K562 (cell line): ENCODE results near the gene TBC1D2. TPM values are rescaled to one million over a fixed set of nuclear protein-coding genes. Genes with fewer than 3 reads are reported as not detected.

Source experiments
- ETV6 ChIP-seq, 3 experiments: fragments of 150-350 bp in 1 of 3; sonication (generic) in 1 of 3; formaldehyde crosslinking in 1 of 3; IDR thresholded peaks; 2 replicates each; pipeline versions ENCODE4 v1.6.1 to v1.8.0; 2014 to 2022; ENCODE audit warnings: borderline replicate concordance in 2 of 3, low read depth in 2 of 3, antibody characterized with exemption in 1 of 3, low read length in 1 of 3, mild to moderate bottlenecking in 1 of 3, missing genetic modification reagents in 1 of 3
- FIP1L1 ChIP-seq: fragments of 200-400 bp; formaldehyde crosslinking; IDR thresholded peaks from 2 replicates; pipeline ENCODE4 v1.6.1; 2018; ENCODE audit warnings: mild to moderate bottlenecking, low read depth, low read length; ENCODE audit not compliant: poor library complexity, severe bottlenecking
- FOXK1 ChIP-seq: sonication (generic); formaldehyde crosslinking; IDR thresholded peaks from 2 replicates; pipeline ENCODE4 v1.8.0; 2022; ENCODE audit warnings: missing genetic modification reagents, mild to moderate bottlenecking, borderline replicate concordance
- GATAD2A ChIP-seq: fragments of 450-650 bp; IDR thresholded peaks from 2 replicates; pipeline ENCODE4 v1.6.1; 2017
- MXI1 ChIP-seq: IDR thresholded peaks from 2 replicates; pipeline ENCODE4 v1.6.1; 2011; ENCODE audit warnings: low read depth, mild to moderate bottlenecking, improper control_type of control experiment, low read length
- RBFOX2 ChIP-seq: fragments of 200-400 bp; formaldehyde crosslinking; IDR thresholded peaks from 2 replicates; pipeline ENCODE4 v1.6.1; 2017; ENCODE audit warnings: low read depth, mild to moderate bottlenecking, low read length, moderate library complexity
- TBP ChIP-seq: optimal IDR thresholded peaks from 2 replicates; pipeline ENCODE3; 2011; ENCODE audit warnings: low read depth, low read length, improper control_type of control experiment
- ZKSCAN1 ChIP-seq: fragments of 150-350 bp; IDR thresholded peaks from 2 replicates; pipeline ENCODE4 v1.6.1; 2016; ENCODE audit warnings: low read depth, low read length
- ZNF133 ChIP-seq: fragments of 250-450 bp; sonication (Bioruptor Pico); IDR thresholded peaks from 2 replicates; pipeline ENCODE4 v1.4.0; 2020; ENCODE audit warnings: mild to moderate bottlenecking
- ZNF707 ChIP-seq: fragments of 250-450 bp; sonication (Bioruptor Pico); conservative IDR thresholded peaks from 2 replicates; pipeline ENCODE4 v1.8.0; 2022; ENCODE audit warnings: inconsistent platforms, mild to moderate bottlenecking, moderate library complexity
- polyA plus RNA-seq, 8 experiments: library from polyadenylated mRNA; depleted of rRNA in 4 of 8; stranded (reverse) in 5 of 8; unstranded in 3 of 8; fragments of >200 nt; fragmentation: Nextera tagmentation in 2 of 8; fragmentation: Illumina TruSeq in 1 of 8; extraction: Ambion mirVana in 2 of 8; extraction: Trizol in 1 of 8; gene quantifications; 2 replicates each; pipeline versions ENCODE4 v1.2.1 to v1.2.3, GENCODE V29; 2011 to 2014; ENCODE audit warnings: inconsistent platforms in 1 of 8, missing spikeins in 1 of 8
- total RNA-seq, 7 experiments: library from RNA; depleted of rRNA in 6 of 7; stranded (reverse); fragments of >200 nt in 6 of 7; fragmentation: Illumina TruSeq in 2 of 7; extraction: Trizol in 2 of 7; gene quantifications; 2 replicates each; pipeline versions ENCODE4 v1.2.1 to v1.2.3, GENCODE V29; 2011 to 2021; ENCODE audit warnings: low replicate concordance in 1 of 7
- TF ChIP-seq, protein P1 (sequence below): sonication (generic); formaldehyde crosslinking; IDR thresholded peaks from 2 replicates; pipeline ENCODE4 v1.8.0; 2022; ENCODE audit warnings: mild to moderate bottlenecking, low read depth, missing genetic modification reagents
- TF ChIP-seq, protein P2 (sequence below), 2 experiments: fragments of 450-650 bp; conservative IDR thresholded peaks; 2 replicates each; pipeline ENCODE4 v1.6.1; 2017; ENCODE audit warnings: mild to moderate bottlenecking in 2 of 2, moderate library complexity in 2 of 2
- TF ChIP-seq, protein P3 (sequence below), 2 experiments: IDR thresholded peaks; 2 replicates each; pipeline ENCODE4 v1.6.1; 2012; ENCODE audit warnings: improper control_type of control experiment in 2 of 2, low read depth in 2 of 2, low read length in 2 of 2, borderline replicate concordance in 1 of 2
- TF ChIP-seq, protein P4 (sequence below): sonication (generic); formaldehyde crosslinking; IDR thresholded peaks from 2 replicates; pipeline ENCODE4 v1.9.0; 2022; ENCODE audit warnings: mild to moderate bottlenecking, missing genetic modification reagents
- TF ChIP-seq, protein P5 (sequence below), 2 experiments: fragments of 250-450 bp in 1 of 2; fragments of 450-650 bp in 1 of 2; sonication (Bioruptor Pico) in 1 of 2; IDR thresholded peaks; 2 replicates each; pipeline versions ENCODE4 v1.6.1 to v1.8.0; 2016 to 2021; ENCODE audit warnings: mild to moderate bottlenecking in 2 of 2, moderate library complexity in 2 of 2, missing compliant biosample characterization in 1 of 2, missing genetic modification characterization in 1 of 2
- TF ChIP-seq, protein P6 (sequence below): fragments of 200-800 bp; sonication (Bioruptor generic); IDR thresholded peaks from 2 replicates; pipeline ENCODE4 v1.6.1; 2017; ENCODE audit warnings: missing genetic modification characterization, missing compliant biosample characterization

The TBC1D2 gene
- total and polyA plus RNA-seq, 9 of the 15 experiments (the other 6 are each of a cell fraction or from before 2014, with no cell fraction given): 0.10 to 7.0 (median 2.5) TPM

DNA sequence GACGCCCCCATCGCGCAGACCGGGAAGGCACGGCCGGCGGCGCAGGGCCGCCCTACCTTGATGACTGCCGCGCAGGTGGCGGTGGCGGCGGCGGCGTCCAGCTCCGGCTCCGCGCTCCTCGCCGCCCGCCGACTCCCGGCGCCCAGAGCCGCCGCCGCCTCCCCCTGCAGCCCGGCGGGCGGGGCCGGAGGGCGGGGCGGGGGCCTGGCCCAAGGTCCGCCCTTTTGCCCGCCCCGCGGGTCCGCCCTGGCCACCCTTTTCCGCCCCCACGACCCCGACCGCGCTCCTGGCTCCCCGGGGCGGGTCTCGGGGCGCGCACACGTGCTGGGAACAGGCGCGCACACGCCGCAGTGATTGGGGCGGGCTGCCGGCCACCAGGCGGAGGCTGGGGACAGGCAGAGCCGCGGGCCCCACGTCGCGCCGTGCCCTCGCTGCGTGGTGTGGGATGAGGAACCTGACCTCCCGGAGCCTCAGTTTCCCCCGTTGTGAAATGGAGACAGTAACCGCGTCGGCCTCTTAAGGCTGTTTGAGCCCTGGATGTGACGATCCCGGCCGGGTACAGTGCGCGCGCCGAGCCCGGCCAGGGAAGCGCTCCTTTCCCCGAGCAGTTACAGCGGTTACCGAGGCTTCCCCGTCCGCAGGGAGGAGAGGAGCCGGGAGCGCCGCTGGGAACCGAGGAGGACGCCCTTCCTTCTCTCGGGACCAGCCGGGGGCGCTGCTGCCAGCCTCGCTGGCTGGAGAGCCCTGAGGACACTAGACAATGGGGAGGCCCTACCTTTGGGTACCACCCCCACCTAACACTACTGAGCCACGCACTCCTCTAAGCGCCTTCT lies 62.7 kb downstream of the TBC1D2 start, which contains the start of gene CORO2A (continued):
- no peak for TF ChIP-seq ZNF133 (CRISPR knock-in tag)
- TF ChIP-seq GATAD2A: peak; percentile 47; the same call in 1 of the 2 replicates
- TF ChIP-seq, protein P1, sequence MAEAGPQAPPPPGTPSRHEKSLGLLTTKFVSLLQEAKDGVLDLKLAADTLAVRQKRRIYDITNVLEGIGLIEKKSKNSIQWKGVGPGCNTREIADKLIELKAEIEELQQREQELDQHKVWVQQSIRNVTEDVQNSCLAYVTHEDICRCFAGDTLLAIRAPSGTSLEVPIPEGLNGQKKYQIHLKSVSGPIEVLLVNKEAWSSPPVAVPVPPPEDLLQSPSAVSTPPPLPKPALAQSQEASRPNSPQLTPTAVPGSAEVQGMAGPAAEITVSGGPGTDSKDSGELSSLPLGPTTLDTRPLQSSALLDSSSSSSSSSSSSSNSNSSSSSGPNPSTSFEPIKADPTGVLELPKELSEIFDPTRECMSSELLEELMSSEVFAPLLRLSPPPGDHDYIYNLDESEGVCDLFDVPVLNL (CRISPR knock-in tag): 0 out of 2 replicates have a peak, but pooled peaks have one; percentile 17
- peak; percentile 8 for TF ChIP-seq FIP1L1
- TF ChIP-seq, protein P2, sequence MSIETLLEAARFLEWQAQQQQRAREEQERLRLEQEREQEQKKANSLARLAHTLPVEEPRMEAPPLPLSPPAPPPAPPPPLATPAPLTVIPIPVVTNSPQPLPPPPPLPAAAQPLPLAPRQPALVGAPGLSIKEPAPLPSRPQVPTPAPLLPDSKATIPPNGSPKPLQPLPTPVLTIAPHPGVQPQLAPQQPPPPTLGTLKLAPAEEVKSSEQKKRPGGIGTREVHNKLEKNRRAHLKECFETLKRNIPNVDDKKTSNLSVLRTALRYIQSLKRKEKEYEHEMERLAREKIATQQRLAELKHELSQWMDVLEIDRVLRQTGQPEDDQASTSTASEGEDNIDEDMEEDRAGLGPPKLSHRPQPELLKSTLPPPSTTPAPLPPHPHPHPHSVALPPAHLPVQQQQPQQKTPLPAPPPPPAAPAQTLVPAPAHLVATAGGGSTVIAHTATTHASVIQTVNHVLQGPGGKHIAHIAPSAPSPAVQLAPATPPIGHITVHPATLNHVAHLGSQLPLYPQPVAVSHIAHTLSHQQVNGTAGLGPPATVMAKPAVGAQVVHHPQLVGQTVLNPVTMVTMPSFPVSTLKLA (conservative IDR thresholded peaks at IDR 0.05): peak; percentile 63 to 87; a peak in 3 of 4 replicates
- TF ChIP-seq ZNF707 (CRISPR knock-in tag): no peak
- peak; percentile 74 for TF ChIP-seq RBFOX2
- TF ChIP-seq, protein P3, sequence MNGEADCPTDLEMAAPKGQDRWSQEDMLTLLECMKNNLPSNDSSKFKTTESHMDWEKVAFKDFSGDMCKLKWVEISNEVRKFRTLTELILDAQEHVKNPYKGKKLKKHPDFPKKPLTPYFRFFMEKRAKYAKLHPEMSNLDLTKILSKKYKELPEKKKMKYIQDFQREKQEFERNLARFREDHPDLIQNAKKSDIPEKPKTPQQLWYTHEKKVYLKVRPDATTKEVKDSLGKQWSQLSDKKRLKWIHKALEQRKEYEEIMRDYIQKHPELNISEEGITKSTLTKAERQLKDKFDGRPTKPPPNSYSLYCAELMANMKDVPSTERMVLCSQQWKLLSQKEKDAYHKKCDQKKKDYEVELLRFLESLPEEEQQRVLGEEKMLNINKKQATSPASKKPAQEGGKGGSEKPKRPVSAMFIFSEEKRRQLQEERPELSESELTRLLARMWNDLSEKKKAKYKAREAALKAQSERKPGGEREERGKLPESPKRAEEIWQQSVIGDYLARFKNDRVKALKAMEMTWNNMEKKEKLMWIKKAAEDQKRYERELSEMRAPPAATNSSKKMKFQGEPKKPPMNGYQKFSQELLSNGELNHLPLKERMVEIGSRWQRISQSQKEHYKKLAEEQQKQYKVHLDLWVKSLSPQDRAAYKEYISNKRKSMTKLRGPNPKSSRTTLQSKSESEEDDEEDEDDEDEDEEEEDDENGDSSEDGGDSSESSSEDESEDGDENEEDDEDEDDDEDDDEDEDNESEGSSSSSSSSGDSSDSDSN (IDR thresholded peaks at IDR 0.05; ENCODE audit: borderline replicate concordance in 1 of 2, low read depth in 2 of 2, low read length in 2 of 2): peak; percentile 94 to 98
- TF ChIP-seq, protein P4, sequence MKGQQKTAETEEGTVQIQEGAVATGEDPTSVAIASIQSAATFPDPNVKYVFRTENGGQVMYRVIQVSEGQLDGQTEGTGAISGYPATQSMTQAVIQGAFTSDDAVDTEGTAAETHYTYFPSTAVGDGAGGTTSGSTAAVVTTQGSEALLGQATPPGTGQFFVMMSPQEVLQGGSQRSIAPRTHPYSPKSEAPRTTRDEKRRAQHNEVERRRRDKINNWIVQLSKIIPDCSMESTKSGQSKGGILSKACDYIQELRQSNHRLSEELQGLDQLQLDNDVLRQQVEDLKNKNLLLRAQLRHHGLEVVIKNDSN (CRISPR knock-in tag): peak; percentile 76
- TF ChIP-seq, protein P5, sequence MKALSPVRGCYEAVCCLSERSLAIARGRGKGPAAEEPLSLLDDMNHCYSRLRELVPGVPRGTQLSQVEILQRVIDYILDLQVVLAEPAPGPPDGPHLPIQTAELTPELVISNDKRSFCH (CRISPR knock-in tag; IDR thresholded peaks at IDR 0.05): no peak
- TF ChIP-seq, protein P5 (tag; IDR thresholded peaks at IDR 0.05): no peak; the same call in none of the 2 replicates
- TF ChIP-seq FOXK1: peak; percentile 56; the same call in 1 of the 2 replicates
- peak; percentile 21 for TF ChIP-seq TBP
- no peak; the same call in 1 of the 2 replicates for TF ChIP-seq ZKSCAN1
- TF ChIP-seq ETV6 (IDR thresholded peaks at IDR 0.05; ENCODE audit: borderline replicate concordance in 1 of 2, low read depth in 2 of 2, low read length in 1 of 2): no peak
- TF ChIP-seq ETV6 (CRISPR knock-in tag; IDR thresholded peaks at IDR 0.05; ENCODE audit: borderline replicate concordance): 0 out of 2 replicates have a peak, but pooled peaks have one; percentile 50
- peak; percentile 61; the same call in 1 of the 2 replicates for TF ChIP-seq MXI1
- TF ChIP-seq, protein P6, sequence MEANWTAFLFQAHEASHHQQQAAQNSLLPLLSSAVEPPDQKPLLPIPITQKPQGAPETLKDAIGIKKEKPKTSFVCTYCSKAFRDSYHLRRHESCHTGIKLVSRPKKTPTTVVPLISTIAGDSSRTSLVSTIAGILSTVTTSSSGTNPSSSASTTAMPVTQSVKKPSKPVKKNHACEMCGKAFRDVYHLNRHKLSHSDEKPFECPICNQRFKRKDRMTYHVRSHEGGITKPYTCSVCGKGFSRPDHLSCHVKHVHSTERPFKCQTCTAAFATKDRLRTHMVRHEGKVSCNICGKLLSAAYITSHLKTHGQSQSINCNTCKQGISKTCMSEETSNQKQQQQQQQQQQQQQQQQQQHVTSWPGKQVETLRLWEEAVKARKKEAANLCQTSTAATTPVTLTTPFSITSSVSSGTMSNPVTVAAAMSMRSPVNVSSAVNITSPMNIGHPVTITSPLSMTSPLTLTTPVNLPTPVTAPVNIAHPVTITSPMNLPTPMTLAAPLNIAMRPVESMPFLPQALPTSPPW: peak; percentile 96
